Hepatocyte (in vitro differentiated cells): Measurements from ENCODE around the gene CUL1.

Experiments
- CTCF ChIP-seq: fragments of 200-600 bp; sonication (generic); IDR thresholded peaks from 2 replicates; pipeline ENCODE4 v1.5.1; 2016; ENCODE audit warnings: antibody characterized with exemption, mild to moderate bottlenecking; ENCODE audit not compliant: poor library complexity
- EZH2 ChIP-seq: fragments of 200-600 bp; sonication (generic); IDR thresholded peaks from 2 replicates; pipeline ENCODE4 v1.6.1; 2016; ENCODE audit warnings: antibody characterized with exemption, mild to moderate bottlenecking, borderline replicate concordance

- TF ChIP-seq CTCF (no peak), EZH2 (no peak)
Observed at GRCh38 chr7:148672041-148672440, 26.7 kb upstream of the CUL1 start.
